ENCODE measurements around the gene GMDS.

GMDS gene

DNA sequence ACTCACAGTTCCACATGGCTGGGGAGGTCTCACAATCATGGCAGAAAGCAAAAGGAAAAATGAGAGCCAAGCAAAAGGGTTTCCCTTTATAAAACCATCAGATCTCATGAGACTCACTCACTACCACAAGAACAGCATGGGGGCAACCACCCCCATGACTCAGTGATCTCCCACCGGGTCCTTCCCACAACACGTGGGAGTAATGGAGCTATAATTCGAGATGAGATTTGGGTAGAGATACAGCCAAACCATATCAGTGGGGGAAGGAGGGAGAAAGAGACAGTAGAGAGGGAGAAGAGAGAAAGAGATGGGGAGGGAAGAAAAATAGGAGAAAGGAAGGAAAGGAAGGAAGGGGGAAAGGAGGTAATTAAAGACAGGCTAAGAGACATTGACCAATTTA lies 30.1 kb downstream of the GMDS start:
- TF ChIP-seq, protein P1, sequence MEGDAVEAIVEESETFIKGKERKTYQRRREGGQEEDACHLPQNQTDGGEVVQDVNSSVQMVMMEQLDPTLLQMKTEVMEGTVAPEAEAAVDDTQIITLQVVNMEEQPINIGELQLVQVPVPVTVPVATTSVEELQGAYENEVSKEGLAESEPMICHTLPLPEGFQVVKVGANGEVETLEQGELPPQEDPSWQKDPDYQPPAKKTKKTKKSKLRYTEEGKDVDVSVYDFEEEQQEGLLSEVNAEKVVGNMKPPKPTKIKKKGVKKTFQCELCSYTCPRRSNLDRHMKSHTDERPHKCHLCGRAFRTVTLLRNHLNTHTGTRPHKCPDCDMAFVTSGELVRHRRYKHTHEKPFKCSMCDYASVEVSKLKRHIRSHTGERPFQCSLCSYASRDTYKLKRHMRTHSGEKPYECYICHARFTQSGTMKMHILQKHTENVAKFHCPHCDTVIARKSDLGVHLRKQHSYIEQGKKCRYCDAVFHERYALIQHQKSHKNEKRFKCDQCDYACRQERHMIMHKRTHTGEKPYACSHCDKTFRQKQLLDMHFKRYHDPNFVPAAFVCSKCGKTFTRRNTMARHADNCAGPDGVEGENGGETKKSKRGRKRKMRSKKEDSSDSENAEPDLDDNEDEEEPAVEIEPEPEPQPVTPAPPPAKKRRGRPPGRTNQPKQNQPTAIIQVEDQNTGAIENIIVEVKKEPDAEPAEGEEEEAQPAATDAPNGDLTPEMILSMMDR (IDR thresholded peaks at IDR 0.05; ENCODE audit: insufficient read depth, low read depth, low read length, missing control alignments): no peak
- no peak for DNase-seq (ENCODE audit: low read depth)
- no peak overlapping the region for H3K4me3 ChIP-seq (ENCODE audit: low read length)

DNA sequence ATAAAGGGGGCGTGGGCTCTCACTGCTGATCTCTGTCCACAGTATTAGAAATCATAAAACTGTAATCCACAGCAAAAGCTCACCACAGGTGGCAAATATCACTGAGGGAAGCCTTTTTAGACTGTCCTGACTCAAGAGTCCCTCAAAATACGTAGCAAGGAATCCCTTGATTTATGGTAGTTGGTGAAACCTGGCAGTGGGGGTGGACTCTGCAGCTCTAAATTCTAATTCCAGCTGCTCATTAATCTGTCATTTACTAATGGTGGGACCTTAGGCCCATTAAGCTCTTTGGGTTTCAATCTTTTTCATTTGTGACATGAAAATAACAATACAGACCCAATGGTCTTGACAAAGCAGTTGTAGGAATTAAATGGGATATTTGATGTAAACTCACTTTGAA lies 32.3 kb downstream of the GMDS start:
- no peak overlapping the region for H3K4me3 ChIP-seq (ENCODE audit: low read length)
- DNase-seq (ENCODE audit: low read depth): no peak
- TF ChIP-seq, protein P1 (IDR thresholded peaks at IDR 0.05; ENCODE audit: insufficient read depth, low read depth, low read length, missing control alignments): no peak

DNA sequence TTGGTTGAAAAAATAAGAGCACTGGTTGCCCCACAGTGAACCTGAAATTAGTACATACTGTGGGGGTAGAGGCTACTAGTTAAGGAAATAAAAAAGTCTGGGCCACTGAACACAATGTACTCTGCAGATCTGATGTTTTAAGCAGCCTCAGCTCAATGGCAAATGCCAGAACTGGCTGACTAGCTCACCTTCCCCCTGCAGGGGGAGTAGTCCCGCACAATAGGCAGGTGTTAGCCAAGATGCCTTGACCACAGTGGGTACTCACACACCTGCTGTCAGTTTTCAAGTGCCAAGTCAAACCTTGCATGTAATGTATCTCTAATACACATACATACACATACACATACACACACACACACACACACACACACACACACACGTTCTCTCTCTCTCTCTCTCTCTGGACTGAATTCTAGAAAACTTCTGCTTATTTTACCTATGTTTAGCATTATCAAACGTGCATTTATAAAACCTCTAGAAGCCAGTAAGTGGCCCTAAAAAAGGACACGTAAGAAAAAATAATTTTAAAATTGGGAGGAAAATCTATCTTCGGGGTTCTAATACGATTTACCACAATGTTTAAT lies 36.1 kb downstream of the GMDS start:
- DNase-seq (ENCODE audit: low read depth): peak; percentile 78
- no peak overlapping the region for H3K4me3 ChIP-seq (ENCODE audit: low read length)
- TF ChIP-seq, protein P1 (IDR thresholded peaks at IDR 0.05; ENCODE audit: insufficient read depth, low read depth, low read length, missing control alignments): peak; percentile 90

DNA sequence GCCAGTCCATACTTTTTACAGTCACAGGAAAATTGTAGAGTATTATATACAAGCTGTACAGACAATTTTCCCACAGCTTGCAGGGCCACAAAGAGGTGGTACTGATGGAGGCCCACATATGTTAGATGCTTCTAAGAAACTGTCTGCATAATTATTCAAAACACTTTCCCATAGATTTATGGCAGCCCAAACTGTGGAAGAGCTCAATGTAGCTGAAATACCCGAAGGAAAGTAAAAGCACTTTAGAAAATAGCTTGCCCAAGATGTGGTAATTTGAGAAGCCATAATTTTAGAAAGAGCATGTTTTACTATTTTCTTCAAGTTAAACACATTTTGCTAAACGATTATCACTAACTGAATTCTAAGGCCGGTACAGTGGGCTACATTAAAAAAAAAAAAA lies 36.9 kb downstream of the GMDS start:
- no peak overlapping the region for H3K4me3 ChIP-seq (ENCODE audit: low read length)
- TF ChIP-seq, protein P1 (IDR thresholded peaks at IDR 0.05; ENCODE audit: insufficient read depth, low read depth, low read length, missing control alignments): no peak
- DNase-seq (ENCODE audit: low read depth): no peak

DNA sequence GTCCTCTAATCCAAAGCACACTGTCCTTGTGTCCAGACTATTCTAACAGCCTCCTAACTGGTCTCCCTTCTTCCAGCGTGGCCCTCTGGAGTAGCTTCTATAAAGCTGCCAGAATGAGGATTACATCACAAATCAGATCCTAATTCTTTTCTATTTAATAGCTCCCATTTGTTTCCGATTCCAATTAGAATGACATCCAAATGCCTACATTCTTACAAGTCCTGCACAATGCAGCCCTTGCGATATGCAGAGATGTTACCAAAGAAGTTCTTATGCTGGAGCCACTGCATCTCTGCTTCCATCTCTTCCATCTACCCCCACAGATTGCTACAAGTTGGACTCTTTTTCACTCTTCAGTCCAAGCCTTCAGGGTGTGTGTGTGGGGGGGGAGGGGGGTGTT lies 40.0 kb downstream of the GMDS start:
- TF ChIP-seq, protein P1 (IDR thresholded peaks at IDR 0.05; ENCODE audit: insufficient read depth, low read depth, low read length, missing control alignments): no peak
- no peak overlapping the region for H3K4me3 ChIP-seq (ENCODE audit: low read length)
- no peak for DNase-seq (ENCODE audit: low read depth)

DNA sequence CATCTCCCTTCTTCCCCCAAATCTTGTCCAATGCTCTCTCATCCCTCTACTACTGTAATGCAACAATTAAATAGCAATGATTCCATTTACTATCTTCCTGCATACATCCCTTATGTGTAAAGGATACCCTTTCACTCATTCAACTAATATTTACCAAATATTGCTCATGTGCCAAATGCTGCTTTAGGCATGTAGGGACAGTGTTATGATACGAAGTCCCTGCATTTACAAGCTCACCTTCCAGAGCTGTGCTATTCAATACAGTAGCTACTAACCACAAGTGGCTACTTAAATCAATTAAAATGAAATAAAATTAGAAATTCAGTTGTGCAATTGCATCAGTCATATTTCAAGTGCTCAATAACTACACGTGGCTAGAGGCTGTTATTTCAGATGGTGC lies 41.1 kb downstream of the GMDS start:
- TF ChIP-seq, protein P1 (IDR thresholded peaks at IDR 0.05; ENCODE audit: insufficient read depth, low read depth, low read length, missing control alignments): no peak
- DNase-seq (ENCODE audit: low read depth): peak; percentile 27
- H3K4me3 ChIP-seq (ENCODE audit: low read length): no peak overlapping the region

DNA sequence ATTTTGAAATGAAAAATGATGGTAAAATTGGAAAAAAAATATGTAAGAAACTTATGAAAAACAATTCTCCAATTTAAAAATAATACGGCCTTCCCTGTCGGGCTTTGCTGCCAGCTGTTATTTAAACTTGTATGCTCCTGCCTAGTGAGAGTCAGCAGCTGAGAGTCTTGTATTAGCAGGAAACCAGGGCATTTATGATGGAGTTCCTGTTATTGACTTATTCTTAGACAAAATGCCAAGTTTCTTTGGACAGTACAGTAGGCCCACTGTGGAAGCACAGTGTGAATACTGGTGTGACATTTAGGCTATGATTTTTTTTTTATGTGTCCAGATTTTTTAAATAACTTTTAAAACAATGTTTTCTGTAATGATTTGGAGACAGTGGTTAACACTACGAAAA lies 42.1 kb downstream of the GMDS start:
- TF ChIP-seq, protein P1 (IDR thresholded peaks at IDR 0.05; ENCODE audit: insufficient read depth, low read depth, low read length, missing control alignments): no peak
- no peak for DNase-seq (ENCODE audit: low read depth)
- no peak overlapping the region for H3K4me3 ChIP-seq (ENCODE audit: low read length)

All from epithelial cell of esophagus (primary cell).